IPS DF 6.9 (cell line): ENCODE data around the gene BNIP5.

Experiments
- DNase-seq: peaks from one replicate; pipeline ENCODE4 v3.0.0-alpha.2; 2013; ENCODE audit warnings: low read depth, low spot score
- H3K27ac ChIP-seq: one replicate; pipeline ENCODE4 v1.5.1; 2013; ENCODE audit warnings: low read length, control low read depth
- H3K27me3 ChIP-seq: 2 replicates; pipeline ENCODE4 v1.6.1; 2013; ENCODE audit warnings: mild to moderate bottlenecking, low read length; ENCODE audit not compliant: control insufficient read depth, insufficient read depth
- H3K36me3 ChIP-seq: 2 replicates; pipeline ENCODE4 v1.6.1; 2013; ENCODE audit warnings: low read length; ENCODE audit not compliant: control insufficient read depth, insufficient read depth
- H3K4me1 ChIP-seq: 2 replicates; pipeline ENCODE4 v1.6.1; 2013; ENCODE audit warnings: low read length; ENCODE audit not compliant: control insufficient read depth, insufficient read depth
- H3K4me3 ChIP-seq: 2 replicates; pipeline ENCODE4 v1.5.1; 2013; ENCODE audit warnings: mild to moderate bottlenecking, low read length
- H3K9me3 ChIP-seq: 2 replicates; pipeline ENCODE4 v1.6.1; 2013; ENCODE audit warnings: low read length, inconsistent platforms; ENCODE audit not compliant: control insufficient read depth, insufficient read depth
- WGBS: extraction: QIAGEN DNeasy Blood & Tissue Kit; methylation state at CpG from one replicate; pipeline ENCODE4 v1.1.7; 2013; ENCODE audit warnings: mixed read lengths, missing lambda C conversion rate; ENCODE audit not compliant: insufficient read length, insufficient coverage; 5-methylcytosine and 5-hydroxymethylcytosine counted together

The BNIP5 gene

GRCh38 chr6:36283608-36284007, 53.1 kb downstream of the BNIP5 start:
- no peak overlapping the region for H3K27ac ChIP-seq
- DNase-seq, result no peak
- H3K27me3 ChIP-seq, result no peaks in the 10 kb centered on the region
- no CpG with 5 or more reads among the region's 1 CpG for WGBS
- H3K9me3 ChIP-seq, result no peaks in the 10 kb centered on the region
- H3K4me1 ChIP-seq, result no peaks in the 10 kb centered on the region
- H3K4me3 ChIP-seq, result no peak overlapping the region
- H3K36me3 ChIP-seq, result no peaks in the 10 kb centered on the region

GRCh38 chr6:36280983-36281382, 55.7 kb downstream of the BNIP5 start:
- H3K27me3 ChIP-seq, result no peaks in the 10 kb centered on the region
- no peak for DNase-seq
- H3K4me3 ChIP-seq, result no peak overlapping the region
- no peaks in the 10 kb centered on the region for H3K36me3 ChIP-seq
- H3K4me1 ChIP-seq, result no peaks in the 10 kb centered on the region
- H3K27ac ChIP-seq, result no peak overlapping the region
- no CpG with 5 or more reads among the region's 4 CpGs for WGBS
- no peaks in the 10 kb centered on the region for H3K9me3 ChIP-seq

GRCh38 chr6:36280467-36280866, 56.2 kb downstream of the BNIP5 start:
- no peak overlapping the region for H3K27ac ChIP-seq
- DNase-seq, result no peak
- no peaks in the 10 kb centered on the region for H3K27me3 ChIP-seq
- H3K4me1 ChIP-seq, result no peaks in the 10 kb centered on the region
- no peak overlapping the region for H3K4me3 ChIP-seq
- WGBS, result no CpG with 5 or more reads among the region's 3 CpGs
- H3K9me3 ChIP-seq, result no peaks in the 10 kb centered on the region
- no peaks in the 10 kb centered on the region for H3K36me3 ChIP-seq

- Histone ChIP-seq H3K4me1 (no peaks in the 10 kb centered on the region; the same call in 1 of the 2 replicates), H3K9me3 (no peaks in the 10 kb centered on the region), H3K36me3 (no peaks in the 10 kb centered on the region), H3K27ac (no peak overlapping the region), H3K27me3 (no peaks in the 10 kb centered on the region), H3K4me3 (no peak overlapping the region)
- no CpG with 5 or more reads among the region's 2 CpGs for WGBS
- DNase-seq, result no peak
Measured at GRCh38 chr6:36277946-36278470, 58.7 kb downstream of the BNIP5 start.

GRCh38 chr6:36276581-36277536, 59.8 kb downstream of the BNIP5 start:
- DNase-seq, result no peak
- no CpG with 5 or more reads among the region's 13 CpGs for WGBS
- Histone ChIP-seq H3K27me3 (no peaks in the 10 kb centered on the region), H3K4me1 (no peaks in the 10 kb centered on the region; the same call in 1 of the 2 replicates), H3K27ac (no peak overlapping the region), H3K36me3 (no peaks in the 10 kb centered on the region), H3K9me3 (no peaks in the 10 kb centered on the region), H3K4me3 (no peak overlapping the region)

- H3K9me3 ChIP-seq, result no peaks in the 10 kb centered on the region
- H3K4me3 ChIP-seq, result no peak overlapping the region
- peaks cover 2% of the 10 kb centered on the region; the same call in 1 of the 2 replicates for H3K4me1 ChIP-seq
- WGBS, result no CpG with 5 or more reads among the region's 15 CpGs
- H3K27ac ChIP-seq, result no peak overlapping the region
- no peak for DNase-seq
- H3K27me3 ChIP-seq, result no peaks in the 10 kb centered on the region
- H3K36me3 ChIP-seq, result no peaks in the 10 kb centered on the region
Measured at GRCh38 chr6:36273802-36274514, 62.7 kb downstream of the BNIP5 start.

GRCh38 chr6:36273067-36273466, 63.6 kb downstream of the BNIP5 start:
- no peak overlapping the region for H3K4me3 ChIP-seq
- H3K9me3 ChIP-seq, result no peaks in the 10 kb centered on the region
- no peak for DNase-seq
- H3K36me3 ChIP-seq, result no peaks in the 10 kb centered on the region
- no peak overlapping the region for H3K27ac ChIP-seq
- peaks cover 2% of the 10 kb centered on the region; the same call in 1 of the 2 replicates for H3K4me1 ChIP-seq
- no CpG with 5 or more reads among the region's 5 CpGs for WGBS
- no peaks in the 10 kb centered on the region for H3K27me3 ChIP-seq

GRCh38 chr6:36272234-36272633, 64.5 kb downstream of the BNIP5 start:
- Histone ChIP-seq H3K36me3 (no peaks in the 10 kb centered on the region), H3K27me3 (no peaks in the 10 kb centered on the region), H3K4me3 (no peak overlapping the region), H3K4me1 (peaks cover 2% of the 10 kb centered on the region; the same call in 1 of the 2 replicates), H3K9me3 (no peaks in the 10 kb centered on the region), H3K27ac (no peak overlapping the region)
- no CpG with 5 or more reads among the region's 8 CpGs for WGBS
- no peak for DNase-seq

GRCh38 chr6:36269834-36270705, 66.6 kb downstream of the BNIP5 start, which contains the start of gene PNPLA1:
Gene PNPLA1 (plus strand): TSS chr6:36270060. CDS start chr6:36270460, 400 bp downstream.
- no CpG with 5 or more reads among the region's 32 CpGs for WGBS
- H3K36me3 ChIP-seq, result no peaks in the 10 kb centered on the region
- no peak within 1 kb of the TSS for H3K27ac ChIP-seq
- H3K27me3 ChIP-seq, result no peaks in the 10 kb centered on the region
- no peak within 1 kb of the TSS for H3K4me3 ChIP-seq
- no peak for DNase-seq
- peaks cover 2% of the 10 kb centered on the region; the same call in 1 of the 2 replicates for H3K4me1 ChIP-seq
- H3K9me3 ChIP-seq, result no peaks in the 10 kb centered on the region
